ENCODE measurements around the gene KCNMB4.

Gene KCNMB4, protein sequence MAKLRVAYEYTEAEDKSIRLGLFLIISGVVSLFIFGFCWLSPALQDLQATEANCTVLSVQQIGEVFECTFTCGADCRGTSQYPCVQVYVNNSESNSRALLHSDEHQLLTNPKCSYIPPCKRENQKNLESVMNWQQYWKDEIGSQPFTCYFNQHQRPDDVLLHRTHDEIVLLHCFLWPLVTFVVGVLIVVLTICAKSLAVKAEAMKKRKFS

DNA sequence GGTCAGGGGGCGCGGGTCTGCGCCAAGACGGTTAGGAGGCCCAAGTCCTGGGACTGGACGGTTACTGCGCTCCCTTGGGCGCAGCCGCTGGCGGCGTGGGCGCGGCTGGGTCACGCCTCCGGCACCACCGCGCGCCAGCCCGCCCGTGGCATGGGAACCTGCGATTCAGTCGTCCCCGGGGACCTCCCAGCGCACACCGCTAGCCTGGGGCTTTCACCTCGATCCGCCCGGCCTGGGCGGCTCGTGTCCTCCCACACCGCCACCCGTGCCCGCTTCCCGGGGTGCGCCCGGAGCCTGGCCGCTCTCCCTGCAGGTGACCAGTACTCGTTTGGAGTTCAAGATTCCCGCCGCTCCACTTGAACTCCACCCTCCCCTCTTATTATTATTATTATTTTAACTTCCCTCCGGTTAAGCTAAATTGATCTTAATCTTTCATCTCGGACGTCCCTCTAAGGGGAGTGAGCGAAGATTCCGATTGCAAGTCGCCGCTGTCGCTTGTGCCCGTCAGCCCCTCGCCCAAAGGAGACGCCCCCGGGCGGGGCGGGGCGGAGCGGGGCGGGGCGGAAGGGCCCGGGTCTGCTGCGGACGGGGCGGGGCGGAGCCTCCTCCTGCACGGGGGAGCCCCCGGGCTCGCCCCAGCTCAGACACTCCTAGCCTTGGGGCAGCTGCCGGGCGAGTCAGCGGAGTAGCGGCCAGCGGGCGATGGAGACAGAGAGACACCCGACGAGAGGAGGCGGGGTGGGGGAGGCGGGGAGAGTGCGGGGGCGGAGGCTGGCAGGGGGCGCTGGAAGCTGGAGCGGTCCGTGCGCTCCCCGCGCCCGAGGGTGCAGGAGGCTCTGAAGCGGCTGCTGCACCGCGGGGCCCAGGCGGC, at the start of gene KCNMB4:
Gene KCNMB4 (plus strand): TSS at position 643 of the 871 bp plus-strand sequence. CDS start 445 bp downstream, outside the sequence.
- DNase-seq = peak; percentile 79

DNA sequence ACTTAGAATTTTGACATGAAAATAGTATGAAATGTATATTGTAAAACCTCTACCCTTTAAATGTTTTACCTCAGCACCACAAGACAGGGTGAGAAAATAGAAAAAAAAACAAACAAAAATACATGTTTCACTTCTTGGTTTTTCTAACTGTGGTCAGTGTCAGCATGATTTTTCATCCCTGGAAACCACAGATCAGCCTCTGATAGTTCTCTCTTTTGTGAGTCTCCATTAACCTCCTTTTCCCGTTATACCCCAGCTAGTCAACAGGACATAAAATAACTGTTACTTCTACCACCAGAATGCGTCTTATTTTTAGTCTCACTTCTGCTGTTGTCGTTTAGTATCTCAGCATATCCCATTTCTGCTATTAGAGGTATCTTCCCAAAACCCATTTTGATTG, 48.3 kb upstream of the KCNMB4 start:
- no peak for DNase-seq

- DNase-seq = no peak
These were observed 46.5 kb upstream of the KCNMB4 start for GRCh38 chr12:70319605-70320004.

GRCh38 chr12:70321191-70321590, 44.9 kb upstream of the KCNMB4 start:
- no peak for DNase-seq

- no peak for DNase-seq
These were observed 38.5 kb upstream of the KCNMB4 start for GRCh38 chr12:70327541-70327940.

GRCh38 chr12:70329728-70330127, 36.4 kb upstream of the KCNMB4 start:
- DNase-seq = no peak

- DNase-seq = no peak
These were observed 35.9 kb upstream of the KCNMB4 start for GRCh38 chr12:70330158-70330557.

DNA sequence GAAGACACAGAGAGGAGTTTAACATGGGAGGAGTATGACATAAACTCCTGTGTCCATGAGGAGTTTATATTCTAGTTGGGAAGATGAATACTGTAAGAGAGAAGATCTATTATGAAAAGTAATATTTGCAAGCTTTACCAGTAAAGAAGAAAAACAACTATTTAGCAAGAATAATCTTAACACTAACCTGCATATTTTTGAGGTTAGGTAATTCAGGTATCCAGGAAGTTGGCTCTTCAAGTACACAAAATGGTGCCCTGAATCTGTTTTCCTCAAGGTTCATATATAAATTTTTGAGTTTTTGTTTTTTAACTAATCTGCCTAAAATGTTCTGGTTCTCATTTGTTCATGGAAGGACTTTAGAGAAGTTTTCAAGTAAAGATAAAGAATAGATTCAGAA, 33.9 kb upstream of the KCNMB4 start:
- no peak for DNase-seq

DNA sequence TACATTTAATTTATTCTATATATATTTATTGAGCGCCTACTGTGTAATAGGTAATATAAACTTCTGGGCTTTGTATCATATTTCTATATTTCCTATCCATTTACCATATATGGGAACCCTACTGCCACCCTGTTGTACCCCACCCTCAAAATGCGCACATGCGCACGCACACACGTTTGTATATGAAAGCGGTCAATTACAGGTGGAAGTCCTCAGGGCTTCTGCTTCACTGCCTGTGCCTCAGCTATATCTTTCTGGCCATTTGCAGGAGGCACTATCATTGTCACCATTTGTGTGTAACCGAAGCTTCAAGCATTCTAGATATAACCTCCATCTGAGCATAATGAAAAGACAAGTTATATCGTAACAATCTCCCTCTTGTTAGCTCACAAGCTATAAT, 31.3 kb upstream of the KCNMB4 start:
- no peak for DNase-seq

- DNase-seq = no peak
These were observed 27.6 kb upstream of the KCNMB4 start for GRCh38 chr12:70338531-70338930.

- DNase-seq = no peak
These were observed 15.0 kb upstream of the KCNMB4 start for GRCh38 chr12:70351076-70351475.

GRCh38 chr12:70353780-70354660, 12.1 kb upstream of the KCNMB4 start:
- DNase-seq = no peak

GRCh38 chr12:70354787-70355186, 11.3 kb upstream of the KCNMB4 start:
- DNase-seq = no peak

- no peak for DNase-seq
These were observed 10.1 kb upstream of the KCNMB4 start for GRCh38 chr12:70355972-70356371.

DNA sequence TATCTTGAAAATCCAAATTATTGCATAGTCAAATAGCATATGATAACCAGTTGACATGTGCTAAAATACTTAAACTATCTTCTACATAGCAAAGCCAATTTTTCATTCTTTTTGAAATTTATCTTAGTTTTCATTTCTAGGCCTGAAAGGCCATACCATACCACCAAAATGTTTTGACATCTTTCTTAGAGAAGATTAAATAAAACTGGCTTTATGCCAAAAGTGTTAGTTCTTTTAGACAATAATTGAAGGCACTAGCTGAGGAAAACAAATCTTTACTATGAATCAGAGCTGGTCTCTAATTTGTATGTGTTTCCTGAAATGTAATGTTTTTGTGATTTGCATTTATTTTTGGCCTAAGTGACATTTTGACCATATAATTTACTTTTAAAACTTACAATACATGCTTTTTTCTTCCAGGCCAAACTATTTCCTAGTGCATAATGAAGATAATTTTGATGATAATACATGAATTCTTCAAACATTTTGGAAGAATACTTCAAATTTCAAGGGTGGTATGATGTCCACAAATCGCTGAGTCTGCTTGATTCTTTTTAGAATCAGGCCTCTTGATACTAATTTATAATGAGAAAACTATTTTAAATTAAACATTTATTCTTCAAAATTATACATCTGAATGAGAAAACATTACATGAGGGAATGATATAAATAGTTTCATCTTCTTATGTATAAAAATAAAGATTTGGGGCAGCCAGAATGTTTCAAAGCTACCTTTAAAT, 6.5 kb upstream of the KCNMB4 start:
- DNase-seq = no peak

DNA sequence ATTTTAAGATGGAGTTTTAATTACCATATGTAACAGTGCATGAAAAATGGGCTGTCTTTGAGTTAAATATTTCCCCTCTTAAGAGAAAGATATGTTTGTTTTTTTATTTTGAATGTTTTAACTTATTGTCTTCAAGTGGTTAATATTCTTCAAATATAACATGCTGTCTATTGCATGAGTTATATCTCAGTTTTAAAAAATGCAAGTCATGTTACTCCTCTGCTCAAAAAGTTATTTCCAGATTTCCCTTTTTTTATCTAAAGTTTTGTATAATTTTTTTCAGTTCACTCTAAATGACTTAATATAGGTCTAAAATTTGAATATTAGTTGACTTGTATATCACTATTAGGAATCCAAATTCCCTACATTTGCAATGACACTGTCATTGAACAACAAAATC, 5.9 kb upstream of the KCNMB4 start:
- no peak for DNase-seq

DNA sequence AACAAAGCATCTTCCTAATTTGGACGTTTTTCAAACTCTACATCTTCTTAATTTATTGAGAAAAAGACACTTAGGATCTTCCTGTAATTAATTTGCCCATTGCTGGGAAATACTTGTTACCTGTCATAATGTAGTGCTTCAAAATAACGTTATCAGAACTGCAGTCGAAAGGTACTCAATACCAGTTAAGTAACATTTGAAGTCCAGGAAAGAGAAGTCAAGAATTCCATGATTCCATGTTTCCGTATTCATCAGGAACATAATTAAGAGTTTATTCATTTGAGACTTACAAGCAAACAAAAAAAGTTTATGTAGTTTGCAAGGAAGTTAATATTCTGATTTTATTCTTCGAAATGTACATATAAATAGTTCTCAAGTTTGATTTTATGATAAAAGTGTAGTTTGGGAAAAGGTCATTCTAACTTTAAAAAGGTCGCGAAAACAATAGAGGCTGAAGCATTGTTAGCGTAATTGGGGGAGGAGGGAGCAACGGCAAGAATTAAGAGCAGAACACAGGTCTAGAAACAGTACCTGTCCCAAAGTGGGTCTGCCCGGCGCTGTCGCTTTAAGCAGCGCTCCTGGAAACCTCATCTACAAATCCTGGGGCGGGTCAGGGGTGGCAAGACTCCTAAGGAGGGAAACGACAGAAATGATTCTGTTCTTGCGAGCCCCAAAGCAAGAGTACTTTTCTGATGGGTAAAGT, 1.2 kb upstream of the KCNMB4 start:
- DNase-seq = peak; percentile 2

DNA sequence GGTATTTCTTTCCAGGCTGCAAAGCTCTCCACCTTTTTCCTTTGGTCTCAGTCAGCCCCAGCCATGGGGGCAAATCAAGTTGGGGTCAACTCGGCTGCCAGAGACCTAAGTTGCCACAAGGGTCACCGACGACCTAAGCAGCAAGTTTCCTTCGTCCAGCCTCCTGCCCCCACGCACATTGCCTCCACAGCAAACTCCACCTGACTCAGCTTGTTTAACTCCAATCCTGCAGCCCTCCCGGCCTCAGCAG, 767 bp upstream of the KCNMB4 start:
- no peak for DNase-seq

- peak; percentile 59 for DNase-seq
These were observed 629 bp downstream of the KCNMB4 start for GRCh38 chr12:70366581-70367257.

GRCh38 chr12:70367258-70368141, 1.4 kb downstream of the KCNMB4 start:
- no peak for DNase-seq

DNA sequence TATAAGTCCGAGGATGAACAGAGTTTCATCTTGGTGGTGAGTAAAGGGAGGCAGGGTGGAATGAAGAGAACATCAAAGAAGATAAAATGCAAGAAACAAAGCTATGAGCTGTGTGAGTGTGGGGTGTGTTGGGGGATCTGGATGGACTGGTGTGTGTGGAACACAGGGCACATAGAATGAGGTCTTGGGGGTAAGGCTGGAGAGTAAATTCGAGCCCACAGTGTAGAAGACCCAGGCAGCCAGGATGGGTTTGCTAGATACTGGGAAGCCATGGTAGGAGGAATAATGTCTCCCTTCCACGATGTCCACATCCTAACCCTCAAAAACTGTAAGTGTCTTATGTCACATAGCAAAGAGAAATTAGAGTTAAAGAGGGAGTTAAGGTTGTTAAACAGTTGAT, 6.8 kb downstream of the KCNMB4 start:
- no peak for DNase-seq

Data from activated naive CD4-positive, alpha-beta T cell treated with Interleukin-2 at 50 U/mL for 16 hours (primary cell).